ENCODE results near the gene NOXA1.

The NOXA1 gene

DNA sequence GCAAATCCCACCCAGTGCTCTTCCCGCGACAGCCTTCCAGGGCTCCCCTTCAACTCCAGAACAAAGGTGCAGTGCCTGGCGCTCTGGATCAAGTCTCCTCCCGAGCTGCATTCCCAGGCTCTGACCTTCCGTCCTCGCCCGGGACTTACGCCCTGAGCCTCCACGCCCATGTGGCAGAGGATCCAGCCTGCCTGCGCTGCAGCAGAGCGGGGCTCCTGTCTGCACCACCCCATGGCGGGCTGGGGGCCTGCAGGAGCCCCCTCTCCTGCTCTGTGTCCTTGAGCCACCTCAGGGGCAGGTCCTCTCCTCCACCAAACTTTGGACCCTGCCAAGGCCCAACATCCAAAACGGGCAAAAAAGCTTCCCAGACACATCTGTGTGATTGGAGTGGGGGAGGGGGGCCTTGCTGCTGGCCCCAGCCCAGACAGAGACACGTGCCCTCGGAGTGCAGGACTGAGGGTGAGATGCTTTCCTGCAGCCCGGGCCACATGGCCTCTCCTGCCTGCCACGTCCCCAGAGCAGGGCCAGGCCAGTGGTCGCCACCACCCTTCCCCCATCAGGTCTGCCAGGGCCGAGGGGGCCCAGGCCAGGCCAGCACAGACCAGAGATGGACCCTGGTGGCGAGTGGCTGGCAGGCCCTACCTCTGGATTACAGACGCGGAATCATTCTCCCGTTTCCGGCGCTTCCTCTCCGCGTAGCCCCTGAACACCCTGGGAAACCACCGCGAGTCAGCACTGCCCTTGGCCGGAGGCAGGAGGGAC lies 31.6 kb downstream of the NOXA1 start:
- no peak for DNase-seq (ENCODE audit: low read depth in 2 of 2)

- DNase-seq (ENCODE audit: low read depth in 2 of 2): no peak
These were observed 32.3 kb downstream of the NOXA1 start for GRCh38 chr9:137455359-137455991.

GRCh38 chr9:137456061-137456863 lies 33.1 kb downstream of the NOXA1 start:
- no peak for DNase-seq (ENCODE audit: low read depth in 2 of 2)

DNA sequence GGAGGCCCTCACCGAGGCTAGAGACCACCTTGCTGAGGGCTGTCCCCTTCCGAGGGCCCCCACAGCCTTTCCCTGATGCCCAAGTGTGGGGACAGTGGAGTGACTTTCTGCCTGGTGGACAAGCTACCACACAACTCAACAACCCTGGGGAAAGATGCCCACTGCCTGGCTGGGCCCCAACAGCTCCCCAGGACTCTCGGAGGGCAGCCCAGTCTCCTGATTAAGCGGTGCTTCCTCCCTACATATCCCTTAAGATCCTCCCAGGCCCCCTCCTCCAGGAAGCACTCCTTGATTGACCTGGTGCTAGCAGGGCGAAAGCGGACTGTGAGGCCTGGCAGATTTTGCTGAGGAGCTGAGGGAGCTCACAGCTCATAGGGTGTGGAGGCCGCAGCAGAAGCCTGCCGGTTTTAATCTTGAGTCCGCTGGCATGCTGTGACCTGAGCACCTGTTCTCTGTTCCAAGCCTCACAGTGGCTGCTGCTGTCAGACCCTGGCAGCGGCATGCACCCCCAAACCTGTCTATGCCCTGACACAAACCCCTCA lies 33.7 kb downstream of the NOXA1 start:
- DNase-seq (ENCODE audit: low read depth in 2 of 2): no peak

- no peak for DNase-seq (ENCODE audit: low read depth in 2 of 2)
These were observed 34.4 kb downstream of the NOXA1 start for GRCh38 chr9:137457406-137458193.

DNA sequence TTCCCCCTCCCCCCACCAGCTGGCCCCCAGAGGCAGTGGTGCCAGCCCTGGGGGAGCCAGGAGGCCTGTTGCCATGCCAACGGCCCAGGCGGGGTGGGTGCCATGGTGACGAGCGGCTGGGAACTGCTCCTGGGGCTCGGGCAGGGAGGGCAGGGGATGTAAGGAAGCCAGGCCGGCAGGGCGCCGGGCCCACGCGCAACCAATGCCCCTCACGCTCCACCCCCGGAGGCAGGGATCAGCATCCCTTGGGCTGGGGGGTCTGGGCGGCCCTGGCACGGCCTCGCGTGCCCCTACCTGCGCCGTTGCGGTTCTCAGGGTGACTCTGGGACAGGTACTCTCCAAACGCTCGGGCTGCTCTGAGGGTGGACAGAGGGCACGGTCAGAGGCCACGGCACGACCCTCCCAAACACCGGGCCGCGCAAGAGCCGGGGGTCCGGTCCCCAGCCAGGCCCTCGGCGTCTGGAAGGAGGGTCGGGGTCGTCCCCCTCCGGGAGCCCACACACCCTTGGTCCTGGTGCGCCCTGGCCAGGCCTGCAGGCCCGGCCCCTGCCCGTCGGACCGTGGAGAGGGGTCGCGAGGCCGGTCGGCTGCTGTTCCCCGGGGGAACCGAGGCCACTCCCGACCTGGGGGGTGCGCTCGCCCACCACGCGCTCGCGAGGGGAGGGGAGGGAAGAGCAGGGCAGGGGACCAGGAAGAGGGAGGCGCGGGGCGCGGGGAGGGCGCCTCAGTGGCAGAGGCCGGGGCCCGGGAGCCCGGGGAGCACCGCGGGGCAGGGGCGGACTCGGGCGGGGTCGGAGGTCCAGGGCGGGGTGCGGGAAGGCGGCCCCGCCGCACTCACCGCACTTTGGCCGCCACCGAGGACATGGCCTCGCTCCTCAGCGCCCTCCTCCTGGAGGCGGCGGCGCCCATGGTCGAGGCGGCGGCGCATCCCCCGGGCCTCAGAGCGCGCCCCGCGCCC lies 35.3 kb downstream of the NOXA1 start:
- no peak for DNase-seq (ENCODE audit: low read depth in 2 of 2)

DNA sequence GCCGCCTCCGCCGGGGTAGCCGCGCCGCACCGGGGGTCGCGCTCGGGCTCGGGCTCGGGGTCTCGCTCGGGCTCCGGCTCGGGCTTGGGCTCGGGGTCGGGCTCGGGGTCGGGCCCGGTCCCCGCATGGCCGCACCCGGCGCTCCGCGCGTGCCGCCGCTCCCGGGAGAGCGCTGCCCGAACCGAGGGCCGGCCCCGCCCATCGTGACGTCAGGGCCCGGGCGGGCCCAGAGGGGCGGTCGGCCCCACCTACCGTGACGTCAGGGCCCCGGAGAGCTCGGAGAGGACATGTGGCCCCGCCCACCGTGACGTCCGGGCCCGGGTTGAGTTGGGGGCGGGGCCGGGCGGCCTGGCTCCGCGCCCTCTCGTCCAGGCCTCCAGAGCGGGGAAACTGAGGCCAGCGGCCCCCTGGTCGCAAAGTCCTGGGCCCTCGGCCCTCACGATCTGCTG lies 36.0 kb downstream of the NOXA1 start, which contains the start of gene NSMF:
TSS of gene NSMF (minus strand) at position 183 of the 449 bp plus-strand sequence. CDS start 232 bp downstream, outside the sequence.
- DNase-seq (ENCODE audit: low read depth in 2 of 2): peak; percentile 84 to 88

GRCh38 chr9:137459601-137460362 lies 36.6 kb downstream of the NOXA1 start:
- DNase-seq (ENCODE audit: low read depth in 2 of 2): no peak

DNA sequence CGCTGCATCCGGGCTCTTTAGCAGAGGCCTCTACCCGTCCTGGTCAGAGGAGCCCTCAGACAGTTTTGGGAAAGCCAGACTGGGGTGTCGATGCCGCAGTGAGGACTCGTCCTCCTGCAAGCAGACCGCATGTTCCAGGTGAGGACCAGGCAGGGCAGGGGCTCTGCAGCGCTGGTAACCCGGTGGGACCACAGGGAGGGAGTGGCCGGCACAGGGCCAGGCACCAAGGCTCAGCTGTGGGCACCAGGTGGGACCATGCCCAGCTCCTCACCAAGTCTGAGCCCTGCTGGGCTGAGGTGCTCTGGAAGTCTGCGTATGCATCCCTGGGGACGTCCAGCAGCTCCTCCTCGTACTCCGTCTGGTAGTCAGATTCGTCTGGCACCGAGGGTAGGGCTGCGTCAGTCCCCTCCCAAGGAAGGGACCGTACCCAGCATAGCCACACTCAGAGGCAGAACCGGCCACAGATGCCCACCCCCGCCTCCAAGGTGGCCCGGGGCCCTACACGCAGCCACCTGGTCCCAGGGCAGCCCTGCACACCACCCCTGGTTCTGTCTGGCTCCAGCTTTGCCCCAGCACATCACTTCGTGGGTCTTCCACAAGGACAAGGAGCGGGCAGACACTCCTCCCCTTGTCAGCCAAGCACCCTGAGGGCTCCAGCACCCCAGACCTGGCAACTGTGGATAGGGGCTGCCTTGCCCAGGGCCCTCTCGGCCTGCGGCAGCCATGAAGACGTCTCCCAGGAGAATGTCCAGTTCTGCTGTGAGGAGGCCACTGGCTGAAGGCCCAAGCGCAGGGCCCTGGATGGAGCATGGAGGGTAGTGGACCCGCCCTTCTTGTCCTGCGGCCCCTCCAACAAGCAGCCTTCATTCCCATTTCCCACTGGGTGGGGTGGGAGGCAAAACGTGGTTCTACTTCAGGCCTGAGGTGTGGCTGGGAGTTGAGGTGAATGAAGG lies 37.4 kb downstream of the NOXA1 start:
- DNase-seq (ENCODE audit: low read depth in 2 of 2): no peak

DNA sequence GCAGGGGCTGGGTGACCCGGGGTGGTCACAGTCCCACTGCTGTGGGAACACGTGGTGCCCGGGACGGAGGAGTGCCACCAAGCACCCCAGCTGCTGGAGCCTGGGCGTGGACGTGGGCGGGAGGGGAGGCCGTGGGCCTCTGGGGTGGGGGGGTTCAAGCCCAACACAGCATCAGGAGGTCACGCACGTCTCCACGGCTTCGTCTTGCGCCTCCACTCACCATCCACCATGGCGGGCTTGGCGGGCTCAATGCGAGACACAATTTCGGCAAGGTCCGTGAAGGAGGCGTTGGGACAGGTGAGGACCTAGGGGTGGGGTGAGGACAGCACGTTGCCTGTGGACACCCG lies 38.1 kb downstream of the NOXA1 start:
- DNase-seq (ENCODE audit: low read depth in 2 of 2): no peak

- peak; percentile 67 to 69 for DNase-seq (ENCODE audit: low read depth in 2 of 2)
These were observed 38.6 kb downstream of the NOXA1 start for GRCh38 chr9:137461663-137462395.

GRCh38 chr9:137462396-137462985 lies 39.3 kb downstream of the NOXA1 start:
- no peak for DNase-seq (ENCODE audit: low read depth in 2 of 2)

GRCh38 chr9:137462986-137463930 lies 40.1 kb downstream of the NOXA1 start:
- DNase-seq (ENCODE audit: low read depth in 2 of 2): no peak

DNA sequence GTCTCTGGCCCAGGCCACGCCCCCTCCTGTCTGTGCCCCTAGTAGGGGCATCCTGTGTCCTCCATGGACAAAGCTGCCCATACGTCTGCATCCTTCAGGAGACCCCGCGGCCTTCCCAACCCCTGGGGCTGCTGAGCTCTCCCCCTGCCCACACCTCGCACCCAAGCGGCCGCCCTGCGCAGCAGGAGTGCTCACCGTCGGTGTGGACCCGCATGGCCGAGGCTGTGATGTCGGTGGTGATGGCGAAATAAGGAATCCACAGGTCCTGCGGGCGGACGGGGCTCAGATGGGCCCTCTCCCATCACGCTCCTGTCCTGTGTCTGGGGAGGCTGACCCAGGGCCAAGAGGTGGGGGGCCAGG lies 40.7 kb downstream of the NOXA1 start:
- no peak for DNase-seq (ENCODE audit: low read depth in 2 of 2)

DNA sequence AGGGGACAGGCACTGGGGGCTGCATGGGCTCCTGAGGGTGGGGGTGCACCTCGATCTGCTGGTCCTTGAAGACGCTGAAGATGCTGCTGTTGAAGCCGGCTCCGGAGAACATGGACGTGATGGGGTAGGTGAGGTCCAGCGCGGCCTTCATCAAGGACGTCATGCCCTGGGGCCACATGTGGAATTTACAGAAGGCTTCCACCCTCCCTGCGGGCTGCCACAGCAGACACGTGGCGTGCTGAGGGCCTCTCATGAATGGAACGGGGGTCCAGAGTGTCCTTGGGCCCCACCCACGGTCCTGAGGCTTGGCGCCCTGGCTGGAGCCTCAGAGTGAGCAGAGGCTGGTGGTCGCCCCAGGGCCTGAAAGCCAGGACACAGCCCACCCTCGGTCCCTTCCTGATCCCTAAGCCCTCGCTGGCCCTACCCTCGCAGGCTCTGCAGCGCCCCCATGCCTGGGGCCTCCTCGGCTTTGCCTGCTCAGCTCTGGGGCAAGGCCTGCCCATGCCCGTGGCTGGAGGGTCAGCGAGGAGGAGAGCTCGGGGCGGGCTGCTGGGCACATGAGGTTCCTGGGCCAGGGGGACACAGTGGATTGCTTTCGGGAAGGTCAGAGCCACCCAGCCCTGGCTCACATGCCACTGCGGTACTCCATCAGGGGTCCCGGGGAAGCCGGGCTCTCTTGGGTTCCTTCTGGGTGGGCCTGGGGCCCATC lies 41.3 kb downstream of the NOXA1 start:
- DNase-seq (ENCODE audit: low read depth in 2 of 2): no peak
